Lower leg skin (tissue), 4 donors: Measurements from ENCODE around the gene HOMER2. TPM values are rescaled to one million over a fixed set of nuclear protein-coding genes. Genes with fewer than 3 reads are reported as not detected.

Experiments
- DNase-seq, 2 donors: peaks; one replicate each; pipeline ENCODE4 v3.0.0-alpha.2; 2019; ENCODE audit warnings: low spot score in 2 of 2
- H3K4me3 ChIP-seq: fragments of 200-600 bp; sonication (generic); 2 replicates; pipeline ENCODE4 v1.5.1; 2017; ENCODE audit warnings: mild to moderate bottlenecking, low read depth; ENCODE audit not compliant: poor library complexity, severe bottlenecking
- POLR2A ChIP-seq, 2 donors: fragments of 450-650 bp; IDR thresholded peaks; one replicate each; pipeline ENCODE4 v1.6.1; 2016 to 2017; ENCODE audit warnings: antibody characterized with exemption in 2 of 2, mild to moderate bottlenecking in 1 of 2, moderate library complexity in 1 of 2
- WGBS, 2 donors: methylation state at CpG; one replicate each; pipeline ENCODE4 v1.1.5; 2018; 5-methylcytosine and 5-hydroxymethylcytosine counted together
- intact Hi-C: fragments of 100-400 bp; cut with DNase I; formaldehyde crosslinking; loops from one replicate; pipeline ENCODE4 v1.15.0; 2023; ENCODE audit warnings: low total_unique reads
- total RNA-seq, 4 donors: library from RNA; depleted of rRNA; stranded (reverse); fragments of >200 nt; gene quantifications; one replicate each; pipeline ENCODE4 v1.1.0, GENCODE V29; 2016
- TF ChIP-seq, protein P1 (sequence below), 3 donors: fragments of 450-650 bp; IDR thresholded peaks; one replicate each; pipeline ENCODE4 v1.5.1; 2016; ENCODE audit warnings: antibody characterized with exemption in 3 of 3, mild to moderate bottlenecking in 3 of 3, moderate library complexity in 2 of 3

Gene HOMER2
- total RNA-seq, 4 donors from 2014 or later, result 88.3 to 129 (median 108) TPM

DNA sequence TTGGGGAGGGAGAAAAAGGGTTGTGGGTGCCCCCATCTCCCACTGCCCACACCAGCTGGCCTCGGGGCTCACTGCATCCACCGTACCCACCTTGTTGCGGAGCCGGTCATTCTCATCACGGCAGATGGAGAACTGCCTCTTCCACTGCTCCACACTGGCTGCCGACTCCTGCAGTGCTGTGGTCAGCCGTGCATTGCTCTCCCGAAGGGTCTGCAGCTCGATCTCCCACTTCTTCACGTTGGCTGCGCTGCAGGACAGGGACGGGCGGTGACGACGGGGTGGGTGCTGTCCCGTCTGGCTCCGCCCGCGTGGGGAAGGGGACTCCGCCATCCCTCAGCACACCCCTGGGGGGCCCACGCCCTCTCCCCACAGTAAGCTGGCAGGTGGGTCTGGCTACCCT lies 98.0 kb downstream of the HOMER2 start:
- whole genome bisulfite sequencing, 2 donors, result 89 to 92% methylated on average over 19 to 21 of the region's 21 CpGs
- peak in 1 of 2 donors; percentile 70 for DNase-seq
- no peak for TF ChIP-seq POLR2A (IDR thresholded peaks at IDR 0.05)
- TF ChIP-seq, protein P1, sequence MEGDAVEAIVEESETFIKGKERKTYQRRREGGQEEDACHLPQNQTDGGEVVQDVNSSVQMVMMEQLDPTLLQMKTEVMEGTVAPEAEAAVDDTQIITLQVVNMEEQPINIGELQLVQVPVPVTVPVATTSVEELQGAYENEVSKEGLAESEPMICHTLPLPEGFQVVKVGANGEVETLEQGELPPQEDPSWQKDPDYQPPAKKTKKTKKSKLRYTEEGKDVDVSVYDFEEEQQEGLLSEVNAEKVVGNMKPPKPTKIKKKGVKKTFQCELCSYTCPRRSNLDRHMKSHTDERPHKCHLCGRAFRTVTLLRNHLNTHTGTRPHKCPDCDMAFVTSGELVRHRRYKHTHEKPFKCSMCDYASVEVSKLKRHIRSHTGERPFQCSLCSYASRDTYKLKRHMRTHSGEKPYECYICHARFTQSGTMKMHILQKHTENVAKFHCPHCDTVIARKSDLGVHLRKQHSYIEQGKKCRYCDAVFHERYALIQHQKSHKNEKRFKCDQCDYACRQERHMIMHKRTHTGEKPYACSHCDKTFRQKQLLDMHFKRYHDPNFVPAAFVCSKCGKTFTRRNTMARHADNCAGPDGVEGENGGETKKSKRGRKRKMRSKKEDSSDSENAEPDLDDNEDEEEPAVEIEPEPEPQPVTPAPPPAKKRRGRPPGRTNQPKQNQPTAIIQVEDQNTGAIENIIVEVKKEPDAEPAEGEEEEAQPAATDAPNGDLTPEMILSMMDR (IDR thresholded peaks at IDR 0.05), result no peak
- intact Hi-C loops, result loop anchor here (10.0 kb wide), 1 partner anchor 150 kb away; no protein-coding TSS in a partner anchor
- no peak overlapping the region for H3K4me3 ChIP-seq

DNA sequence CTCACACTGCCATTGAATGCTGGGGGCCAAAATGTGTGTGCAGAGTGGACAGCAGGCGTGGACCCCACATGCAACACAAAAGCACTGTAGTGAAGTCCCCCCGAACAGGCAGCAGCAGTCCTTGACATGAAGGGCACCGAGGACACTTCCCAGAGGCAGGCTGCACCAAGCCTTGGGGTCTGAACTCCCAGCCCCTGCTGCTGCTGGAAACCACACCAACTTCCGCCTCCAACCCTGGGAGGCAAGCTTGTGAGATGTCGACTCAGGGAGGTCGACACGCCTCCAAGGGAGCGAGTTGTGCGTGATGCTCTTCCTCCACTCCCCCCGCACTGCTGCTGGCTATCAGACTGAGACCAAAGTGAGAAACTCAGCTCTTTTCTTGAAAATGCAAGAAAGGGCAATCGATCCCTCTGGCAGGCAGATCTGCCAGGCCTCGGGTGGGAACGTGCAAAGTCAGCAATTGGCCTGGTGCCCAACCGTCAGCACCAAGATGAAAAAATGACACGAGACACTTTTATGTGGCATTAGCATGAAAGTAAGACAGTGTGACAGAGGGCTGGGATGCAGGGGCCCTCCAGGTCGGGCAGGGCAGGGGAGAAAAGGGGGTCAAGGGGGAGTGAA lies 99.5 kb downstream of the HOMER2 start:
- TF ChIP-seq, protein P1 (IDR thresholded peaks at IDR 0.05), result no peak
- TF ChIP-seq POLR2A (IDR thresholded peaks at IDR 0.05), result no peak
- H3K4me3 ChIP-seq, result no peak overlapping the region
- 60 to 66% methylated on average over 16 of the region's 16 CpGs for WGBS, 2 donors
- DNase-seq, result peak in 1 of 2 donors; percentile 78
- intact Hi-C loops, result loop anchor here (10.0 kb wide), 1 partner anchor 152 kb away; no protein-coding TSS in a partner anchor

DNA sequence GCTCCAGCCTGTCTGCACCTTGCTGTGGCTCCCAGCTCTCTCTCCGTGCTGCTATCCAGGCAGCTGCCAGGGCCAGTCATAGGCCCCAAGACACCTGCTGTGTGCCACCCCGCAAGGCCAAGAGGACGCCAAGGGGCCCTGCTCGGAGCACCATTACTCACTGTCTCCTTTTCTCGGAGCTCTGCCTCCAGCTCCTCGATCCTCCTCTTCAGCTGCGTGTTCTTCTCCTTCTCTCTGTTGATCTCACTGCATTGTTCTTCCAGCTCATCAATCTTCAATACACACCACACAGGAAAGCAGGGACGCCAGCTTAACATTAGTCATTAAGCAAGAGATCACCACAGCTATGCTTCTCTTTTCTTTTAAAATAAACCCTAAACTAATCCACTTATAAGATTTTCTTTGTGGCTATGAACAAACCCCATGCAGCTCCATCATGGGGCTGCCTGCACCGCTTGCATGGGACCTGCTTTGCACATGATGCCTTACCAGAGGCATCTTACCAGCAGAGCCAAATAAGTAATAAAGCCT lies 100.5 kb downstream of the HOMER2 start:
- peak in 1 of 2 donors; percentile 53 for DNase-seq
- 79 to 84% methylated on average over 9 of the region's 9 CpGs for WGBS, 2 donors
- TF ChIP-seq POLR2A (IDR thresholded peaks at IDR 0.05), result no peak
- TF ChIP-seq, protein P1 (IDR thresholded peaks at IDR 0.05), result no peak
- intact Hi-C loops, result loop anchor here (10.0 kb wide), 1 partner anchor 153 kb away; no protein-coding TSS in a partner anchor
- H3K4me3 ChIP-seq, result no peak overlapping the region

DNA sequence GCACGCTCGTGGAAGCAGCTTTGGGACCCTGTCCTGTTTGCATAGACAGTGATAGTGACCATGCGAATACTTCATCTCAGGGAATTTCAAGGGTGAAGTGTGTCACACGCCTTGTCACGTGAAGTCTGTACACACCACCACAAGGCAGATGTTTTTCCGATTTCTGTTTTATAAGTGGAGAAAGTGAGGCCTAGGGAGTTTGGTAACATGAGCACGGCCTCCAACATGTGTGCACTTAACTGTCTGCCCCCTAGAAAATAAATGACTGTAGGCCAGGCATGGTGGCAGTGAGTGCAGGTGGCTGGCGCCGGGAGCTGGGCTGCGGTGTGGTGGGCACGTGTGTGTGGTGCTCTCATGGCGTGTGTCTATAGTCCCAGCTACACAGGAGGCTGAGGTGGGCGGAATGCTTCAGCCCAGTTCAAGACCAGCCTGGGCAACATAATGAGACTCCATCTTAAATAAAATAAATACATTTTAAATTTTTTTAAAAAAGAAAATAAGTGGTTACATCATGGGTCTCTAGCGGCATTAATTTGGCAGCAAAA lies 101.1 kb downstream of the HOMER2 start:
- no peak overlapping the region for H3K4me3 ChIP-seq
- 83 to 94% methylated on average over 14 of the region's 14 CpGs for WGBS, 2 donors
- intact Hi-C loops, result loop anchor here (10.0 kb wide), 1 partner anchor 153 kb away; no protein-coding TSS in a partner anchor
- DNase-seq, result peak in 1 of 2 donors; percentile 59
- TF ChIP-seq, protein P1 (IDR thresholded peaks at IDR 0.05), result no peak
- TF ChIP-seq POLR2A (IDR thresholded peaks at IDR 0.05), result no peak

DNA sequence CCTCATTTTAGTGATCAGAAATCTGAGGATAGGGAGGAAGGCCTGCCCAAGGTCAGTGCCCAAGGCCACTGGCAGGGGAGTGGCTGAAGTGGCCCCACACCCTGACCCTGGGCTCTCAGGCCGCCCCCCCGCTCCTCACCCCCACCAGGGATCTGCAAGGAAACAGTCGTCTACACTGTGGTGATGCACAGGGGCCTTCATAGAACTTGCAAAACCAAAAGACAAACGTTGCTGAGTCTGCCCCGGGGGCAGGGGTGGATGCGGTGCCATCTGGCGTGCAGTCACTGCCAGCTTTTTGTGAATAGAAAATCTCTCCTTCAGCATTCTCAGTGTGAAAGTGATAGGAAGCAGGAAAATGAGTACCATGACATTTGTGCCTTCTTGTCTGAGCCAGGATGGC lies 101.8 kb downstream of the HOMER2 start:
- intact Hi-C loops, result loop anchor here (10.0 kb wide), 1 partner anchor 154 kb away; no protein-coding TSS in a partner anchor
- no peak overlapping the region for H3K4me3 ChIP-seq
- DNase-seq, result peak in 1 of 2 donors; percentile 79
- no peak for TF ChIP-seq POLR2A (IDR thresholded peaks at IDR 0.05)
- TF ChIP-seq, protein P1 (IDR thresholded peaks at IDR 0.05), result no peak
- WGBS, 2 donors, result 43 to 50% methylated on average over 5 to 7 of the region's 7 CpGs
